GM19397 (cell line): ENCODE results near the gene PLA2G4E.

Experiments
- ATAC-seq: cut with Tn5 transposase; IDR thresholded peaks from one replicate; pipeline ENCODE4 v1.9.1; 2021; ENCODE audit warnings: mild to moderate bottlenecking, moderate library complexity; ENCODE audit not compliant: unreplicated experiment

Gene PLA2G4E

GRCh38 chr15:42021593-42021992 is 751 bp upstream of the PLA2G4E start:
- no peak for ATAC-seq

DNA sequence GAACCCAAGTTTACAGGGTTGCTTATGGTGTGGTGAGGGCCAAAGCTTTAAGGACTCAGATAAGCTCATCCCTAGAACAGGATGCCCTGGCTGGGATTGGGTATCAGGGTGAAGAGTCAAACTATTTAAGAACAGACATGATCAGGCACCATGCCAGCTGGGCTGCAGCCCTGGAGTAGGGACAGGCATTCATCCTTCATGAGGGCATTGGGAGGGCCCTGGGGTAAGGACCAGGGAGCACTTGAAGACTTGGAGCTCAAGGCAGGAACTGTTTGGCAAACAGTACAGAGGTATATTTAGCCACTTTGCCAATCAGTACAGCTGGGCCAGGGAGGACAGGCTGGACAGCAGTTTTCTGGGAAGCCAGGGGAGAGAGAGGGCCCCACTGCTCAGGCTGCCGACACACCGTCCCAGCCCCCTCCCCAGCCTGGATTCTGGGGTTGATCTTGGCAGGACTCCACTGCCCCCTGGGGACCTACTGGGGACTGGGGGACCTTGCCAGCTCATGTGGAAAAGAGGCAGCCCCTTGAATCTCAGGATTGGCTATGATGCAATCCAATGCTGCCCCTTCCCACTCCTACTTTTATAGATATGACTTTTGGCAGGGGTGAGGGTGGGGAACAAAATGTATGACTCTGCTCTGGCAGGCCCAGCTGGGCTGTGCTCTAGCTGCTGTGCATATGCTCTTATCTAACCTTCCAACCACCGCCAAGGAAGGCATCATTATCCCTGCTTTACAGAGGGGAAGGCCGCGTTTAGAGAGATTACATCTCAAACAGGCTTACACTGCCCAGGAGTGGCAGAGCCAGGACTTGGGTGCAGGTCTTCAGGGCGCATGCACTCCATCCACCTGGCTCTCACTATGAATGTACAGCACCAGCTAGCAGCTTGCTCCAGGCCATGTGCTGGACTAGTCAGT is 2.3 kb downstream of the PLA2G4E start:
- ATAC-seq = no peak

DNA sequence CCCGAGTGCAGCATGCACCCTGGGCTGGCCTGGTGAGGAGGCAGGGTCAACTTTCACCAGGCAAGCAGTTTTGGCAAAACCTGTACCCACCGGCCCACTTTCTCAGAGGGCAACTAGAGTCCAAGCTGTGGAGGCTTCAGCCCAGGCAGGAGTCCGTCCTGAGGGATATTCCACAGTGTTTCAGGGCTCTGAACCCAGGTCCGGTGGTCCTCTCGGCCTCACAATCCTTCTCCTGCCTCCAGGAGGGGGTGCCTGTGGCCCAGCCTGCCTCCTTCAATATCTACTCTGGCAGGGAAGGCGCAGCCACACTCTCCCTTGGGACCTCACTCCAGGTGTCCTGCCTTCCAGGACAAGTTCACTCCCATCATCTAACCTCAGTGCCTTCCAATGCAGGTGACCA is 3.9 kb downstream of the PLA2G4E start:
- no peak for ATAC-seq

- ATAC-seq = no peak
Measured at GRCh38 chr15:42014406-42014805, 6.4 kb downstream of the PLA2G4E start.

GRCh38 chr15:42012928-42013482 is 7.8 kb downstream of the PLA2G4E start:
- no peak for ATAC-seq

DNA sequence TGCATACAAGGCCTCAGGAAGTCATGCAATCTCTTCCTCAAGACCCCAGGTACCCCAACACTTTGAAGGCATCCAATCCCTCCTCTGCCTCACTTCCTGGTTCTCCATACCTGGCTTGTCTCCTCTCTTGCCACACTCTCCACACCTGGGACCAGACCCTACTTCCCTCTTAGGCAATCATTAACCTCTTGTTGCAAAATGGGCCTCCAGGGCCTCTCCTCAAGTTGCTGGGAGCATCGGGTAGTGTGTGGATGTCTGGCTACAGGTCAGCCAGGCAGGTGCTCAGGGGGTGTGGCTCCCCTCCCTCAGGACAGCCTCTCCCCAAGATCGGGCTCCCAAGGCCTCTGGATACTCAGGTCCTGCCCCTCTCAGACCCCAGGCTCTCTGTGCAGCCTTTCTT is 8.6 kb downstream of the PLA2G4E start:
- no peak for ATAC-seq

DNA sequence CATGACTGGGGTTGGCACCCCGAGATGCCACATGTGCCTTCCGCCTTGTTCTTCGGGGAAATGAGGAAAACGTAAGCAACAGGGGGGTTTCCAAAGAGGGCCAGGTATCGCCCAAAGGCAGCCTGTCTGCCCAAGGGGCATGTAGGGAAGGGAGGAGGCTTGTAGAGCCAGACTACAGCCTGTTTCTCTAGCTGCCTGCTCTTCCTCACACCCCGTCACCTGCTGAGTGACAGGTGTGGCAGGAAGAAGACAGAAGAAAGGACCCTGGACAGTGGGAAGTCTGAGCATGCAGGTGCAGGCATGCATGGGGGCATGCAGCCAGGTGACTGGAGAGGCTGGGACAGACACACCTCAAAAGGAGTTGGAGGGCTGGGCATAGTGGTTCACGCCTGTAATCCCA is 9.8 kb downstream of the PLA2G4E start:
- no peak for ATAC-seq

DNA sequence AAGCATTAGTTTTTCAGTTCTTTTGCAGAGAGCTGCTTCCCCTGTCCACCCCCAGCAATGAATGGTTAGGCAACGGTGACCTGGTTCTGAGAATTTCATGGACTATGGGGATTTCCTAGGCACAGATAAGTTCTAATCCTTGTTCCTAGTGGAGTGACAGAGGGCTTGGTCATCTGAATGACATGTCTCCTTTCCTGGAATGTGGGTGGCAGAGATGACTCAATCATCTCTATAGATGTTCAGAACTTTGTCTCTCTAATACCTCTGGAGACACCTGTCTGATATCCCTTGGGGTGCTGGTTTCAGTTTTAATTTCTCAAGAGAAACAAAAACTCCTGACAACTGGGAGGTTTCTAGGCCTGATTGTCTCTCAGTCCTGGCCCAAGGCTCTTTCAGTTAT is 10.4 kb downstream of the PLA2G4E start:
- no peak for ATAC-seq

DNA sequence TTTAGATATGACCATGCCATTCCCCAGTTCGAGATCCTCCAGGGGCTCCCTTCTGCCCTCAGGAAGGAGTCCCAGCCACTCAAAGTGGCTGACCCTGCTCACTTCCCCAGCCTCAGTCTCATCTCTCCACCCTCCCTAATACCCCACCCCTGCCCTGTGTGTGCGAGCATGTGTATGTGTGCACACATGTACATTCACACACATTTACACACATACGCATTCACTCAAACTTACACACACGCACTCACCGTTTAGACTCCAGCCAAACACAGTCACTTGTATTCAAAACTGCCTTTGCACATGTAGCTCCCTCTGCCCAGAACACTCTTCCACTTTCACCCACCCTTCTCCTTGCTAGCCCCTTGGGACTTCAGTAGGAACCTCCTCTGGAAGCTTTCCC is 11.4 kb downstream of the PLA2G4E start:
- no peak for ATAC-seq

- ATAC-seq = no peak
Measured at GRCh38 chr15:42009022-42009421, 11.8 kb downstream of the PLA2G4E start.

DNA sequence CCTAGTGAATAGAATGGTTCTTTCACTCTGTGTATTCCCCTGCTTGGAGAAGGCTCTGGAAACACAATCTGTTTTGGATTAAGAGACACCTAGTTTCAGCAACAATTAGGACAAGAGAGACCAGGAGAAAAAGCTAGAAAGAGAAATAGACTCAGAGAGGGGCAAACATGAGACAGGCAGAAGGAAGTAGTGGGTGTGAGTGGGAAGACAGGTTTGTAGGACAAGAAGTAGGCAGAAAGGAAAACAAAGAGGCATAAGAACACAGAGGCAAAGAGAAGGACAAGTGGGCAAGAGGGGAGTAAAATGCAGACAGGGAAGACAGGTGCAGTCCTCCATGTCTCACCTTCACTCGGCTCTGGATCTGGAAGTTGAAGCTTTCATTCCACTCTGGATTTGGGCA is 13.5 kb downstream of the PLA2G4E start:
- ATAC-seq = no peak

DNA sequence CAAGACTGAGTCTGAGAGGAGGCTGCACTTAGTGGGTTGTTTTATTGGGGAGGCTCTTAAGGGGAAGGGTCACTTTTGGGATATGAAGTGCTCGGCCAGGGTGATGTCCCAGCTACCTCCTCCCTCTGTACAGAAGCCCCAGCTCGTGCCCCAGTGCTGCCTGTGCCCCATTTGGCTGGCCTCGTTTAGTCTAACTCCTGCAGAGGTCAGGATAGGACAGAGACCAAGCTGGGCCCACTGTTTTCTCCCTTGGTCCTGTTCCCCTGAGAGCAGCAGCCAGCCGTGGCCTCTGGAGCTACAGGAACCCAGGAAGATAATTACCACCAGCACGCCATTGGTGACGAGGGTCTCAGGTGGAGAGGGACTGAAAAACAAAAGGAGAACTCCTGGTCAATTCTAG is 18.5 kb downstream of the PLA2G4E start:
- ATAC-seq = no peak

- no peak for ATAC-seq
Measured at GRCh38 chr15:42001236-42001635, 19.6 kb downstream of the PLA2G4E start.

- ATAC-seq = no peak
Measured at GRCh38 chr15:41999290-42000285, 21.3 kb downstream of the PLA2G4E start.

- ATAC-seq = no peak
Measured at GRCh38 chr15:41997845-41998244, 23.0 kb downstream of the PLA2G4E start.

- ATAC-seq = no peak
Measured at GRCh38 chr15:41996921-41997592, 23.8 kb downstream of the PLA2G4E start.

DNA sequence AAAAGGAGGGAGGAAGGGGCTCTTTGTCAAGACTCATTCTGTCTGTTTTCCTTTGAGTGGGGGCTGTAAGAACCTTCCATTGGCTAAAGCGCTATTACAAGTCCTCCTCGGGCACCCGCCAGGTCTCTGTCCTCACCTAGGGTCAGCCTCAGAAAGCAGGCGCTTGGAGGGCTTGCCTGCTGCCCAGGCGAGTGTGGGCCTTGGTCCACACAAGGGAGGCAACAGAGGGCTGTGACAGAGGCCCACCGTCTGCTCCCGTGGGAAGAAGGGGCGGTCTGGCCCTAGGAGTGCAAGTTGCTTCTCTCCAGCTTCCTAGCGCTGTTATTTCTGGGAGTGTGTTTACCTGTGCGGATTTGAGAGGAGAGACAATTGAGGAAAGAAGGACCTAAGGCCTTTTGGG is 24.5 kb downstream of the PLA2G4E start:
- no peak for ATAC-seq

DNA sequence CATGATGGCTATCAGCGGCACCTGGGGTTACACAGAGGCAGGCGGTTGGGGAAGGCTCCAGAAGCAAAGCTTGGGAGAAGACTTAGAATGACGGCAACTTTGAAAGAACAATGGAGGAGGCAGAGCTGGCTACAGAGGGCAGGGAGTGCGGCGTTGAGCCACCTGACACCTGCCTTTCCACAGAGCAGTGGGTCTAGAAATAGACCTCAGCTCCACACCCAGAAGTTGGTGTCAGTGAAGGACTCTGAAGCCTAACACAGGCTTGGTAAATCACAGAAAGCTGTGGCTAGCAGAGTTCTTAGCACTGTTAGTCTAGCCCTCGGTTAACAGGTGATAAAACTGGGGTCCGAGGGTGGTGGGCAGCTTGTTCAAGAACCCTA is 25.4 kb downstream of the PLA2G4E start:
- ATAC-seq = no peak

DNA sequence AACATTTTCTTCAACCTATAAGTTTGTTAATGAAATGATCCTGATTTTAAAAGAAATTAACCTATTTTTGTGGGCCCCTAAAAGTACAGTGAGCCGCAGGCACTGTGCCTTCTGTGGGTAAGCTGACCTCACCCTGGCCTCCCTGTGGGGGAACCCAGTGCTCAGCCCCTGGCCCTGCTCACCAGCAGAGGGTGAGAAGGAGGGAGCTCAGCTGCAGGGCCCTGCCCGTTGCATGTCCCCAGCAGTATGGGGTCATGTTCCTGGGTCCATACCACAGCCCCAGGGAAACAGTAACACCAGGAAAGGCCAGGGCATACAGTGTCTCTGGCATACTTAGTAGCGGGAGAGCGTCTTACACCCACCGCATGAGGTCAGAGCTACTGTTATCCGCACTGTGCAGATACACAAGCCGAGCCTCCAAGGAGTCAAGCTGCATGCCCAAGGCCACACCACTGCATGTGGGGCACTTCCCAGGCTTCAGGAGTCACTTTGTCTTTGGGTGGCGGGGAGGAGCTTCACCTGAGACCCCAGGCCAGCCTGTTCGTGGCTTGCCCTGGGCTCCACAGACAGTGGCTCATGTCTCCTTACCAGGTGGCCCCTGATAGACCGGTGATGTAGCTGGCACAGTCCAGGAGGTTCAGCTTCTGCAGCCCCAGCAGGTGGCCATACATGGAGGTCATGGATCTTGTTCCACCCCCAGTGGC is 25.9 kb downstream of the PLA2G4E start:
- no peak for ATAC-seq

DNA sequence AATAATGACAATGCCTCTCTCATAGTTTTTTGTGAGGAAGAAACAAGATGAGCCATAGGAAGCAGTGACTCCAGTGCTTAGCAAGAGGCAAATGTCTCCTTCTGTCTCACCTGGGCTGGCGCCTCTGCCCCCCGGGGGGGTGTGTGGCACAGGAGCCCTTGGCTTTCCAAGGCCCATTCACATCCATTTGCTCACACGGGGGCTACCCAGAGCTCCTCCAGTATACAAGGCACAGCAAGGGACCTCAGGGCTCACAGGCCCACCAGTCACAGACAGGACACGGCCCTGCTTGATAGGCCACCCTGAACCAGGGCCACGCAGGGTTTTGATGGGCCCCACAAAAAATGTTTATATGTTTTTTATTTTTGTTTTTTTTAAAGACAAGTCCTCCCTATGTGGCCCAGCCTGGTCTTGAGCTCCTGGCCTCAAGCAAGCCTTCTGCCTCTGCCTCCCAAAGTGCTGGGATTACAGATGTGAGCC is 26.6 kb downstream of the PLA2G4E start:
- ATAC-seq = no peak
